HepG2 (cell line): ENCODE data around the gene GPS1. TPM values are rescaled to one million over a fixed set of nuclear protein-coding genes. Genes with fewer than 3 reads are reported as not detected.

Experiments used
- ATAC-seq: fragments of 200-7000 bp; cut with Tn5 transposase; 3 replicates; pipeline ENCODE4 v1.9.1; 2020; ENCODE audit warnings: mild to moderate bottlenecking, moderate library complexity
- BruUV-seq: library from RNA; stranded (reverse); fragments of 400-500 nt; replicated peaks from 2 replicates; lab custom pipeline; 2021; lab: Mats Ljungman, UMichigan
- CTCF ChIA-PET: fragments of 300-600 bp; formaldehyde crosslinking; extraction: SDS; loops from one replicate; lab custom pipeline; 2021; ENCODE audit warnings: low total read pairs, inconsistent platforms, low intra/inter-chr PET ratio; lab: Yijun Ruan, JAX
- POLR2A ChIA-PET: fragments of 350-600 bp; sonication (Branson Sonifier 250); formaldehyde crosslinking; loops from one replicate; lab custom pipeline; 2020; ENCODE audit warnings: antibody characterized with exemption, inconsistent platforms; lab: Yijun Ruan, JAX
- DNase-seq: peaks from one replicate; pipeline ENCODE4 v3.0.0-alpha.2; 2015; ENCODE audit warnings: low spot score
- FAIRE-seq: peaks from 3 replicates; lab custom pipeline; 2011; peaks lifted over from hg19 to GRCh38; lab: Jason Lieb, UNC
- H2AFZ ChIP-seq: one replicate; pipeline ENCODE4 v1.6.1; 2011; ENCODE audit warnings: low read length, inconsistent platforms
- H3K27ac ChIP-seq: fragments of 300-600 bp; 3 replicates; pipeline ENCODE4 v1.8.0; 2011; ENCODE audit warnings: mixed run types, mild to moderate bottlenecking, mixed read lengths, low read length, inconsistent platforms; ENCODE audit not compliant: insufficient read depth; ENCODE audit errors: extremely low read length
- H3K27me3 ChIP-seq, 2 experiments: fragments of 200-600 bp in 1 of 2; 2 replicates in 1 of 2; 3 replicates in 1 of 2; pipeline versions ENCODE4 v1.6.0 to v1.8.0; 2011; ENCODE audit warnings: low read length in 2 of 2, mild to moderate bottlenecking in 2 of 2, moderate library complexity in 2 of 2, inconsistent platforms in 1 of 2; ENCODE audit not compliant: insufficient read depth in 2 of 2, control insufficient read depth in 1 of 2
- H3K36me3 ChIP-seq, 2 experiments: fragments of 200-600 bp in 1 of 2; replicated peaks in 1 of 2; 2 replicates in 1 of 2; 3 replicates in 1 of 2; pipeline versions ENCODE4 v1.5.1 to v1.8.0; 2011; ENCODE audit warnings: low read length in 2 of 2, inconsistent platforms in 1 of 2; ENCODE audit not compliant: insufficient read depth in 2 of 2, control insufficient read depth in 1 of 2
- H3K4me1 ChIP-seq: 2 replicates; pipeline ENCODE4 v1.5.1; 2012; ENCODE audit warnings: low read length, inconsistent platforms; ENCODE audit not compliant: insufficient read depth
- H3K4me2 ChIP-seq: 2 replicates; pipeline ENCODE4 v1.6.0; 2011; ENCODE audit warnings: low read depth, low read length, inconsistent platforms
- H3K4me3 ChIP-seq, 3 experiments: fragments of 200-600 bp in 1 of 3; sonication (generic), shearing (Covaris generic) in 1 of 3; replicated peaks in 1 of 3; 2 replicates each; pipeline ENCODE4 v1.5.1; 2011 to 2016; ENCODE audit warnings: low read length in 3 of 3, inconsistent platforms in 2 of 3, low read depth in 2 of 3, mild to moderate bottlenecking in 2 of 3, control low read depth in 1 of 3, mixed read lengths in 1 of 3; ENCODE audit not compliant: insufficient read depth in 1 of 3
- H3K79me2 ChIP-seq: one replicate; pipeline ENCODE4 v1.6.1; 2011; ENCODE audit warnings: low read length, inconsistent platforms; ENCODE audit not compliant: insufficient read depth
- H3K9ac ChIP-seq: 2 replicates; pipeline ENCODE4 v1.6.0; 2011; ENCODE audit warnings: mild to moderate bottlenecking, low read depth, low read length, inconsistent platforms; ENCODE audit not compliant: insufficient read depth
- H3K9me3 ChIP-seq: 2 replicates; pipeline ENCODE4 v1.5.1; 2012; ENCODE audit warnings: mild to moderate bottlenecking, low read length
- H4K20me1 ChIP-seq: 2 replicates; pipeline ENCODE4 v1.6.0; 2011; ENCODE audit warnings: inconsistent platforms, mild to moderate bottlenecking, low read length, moderate library complexity; ENCODE audit not compliant: insufficient read depth
- AGO2 ChIP-seq: fragments of 200-400 bp; formaldehyde crosslinking; optimal IDR thresholded peaks from 2 replicates; pipeline ENCODE3; 2017; ENCODE audit warnings: mild to moderate bottlenecking, low read depth, low read length, moderate library complexity
- AKAP8 ChIP-seq: sonication (generic); formaldehyde crosslinking; IDR thresholded peaks from 2 replicates; pipeline ENCODE4 v1.5.1; 2020; ENCODE audit warnings: mild to moderate bottlenecking, missing genetic modification reagents
- BCL6 ChIP-seq: IDR thresholded peaks from 2 replicates; pipeline ENCODE4 v1.6.1; 2016; ENCODE audit warnings: missing genetic modification reagents, missing compliant biosample characterization
- CC2D1A ChIP-seq: sonication (generic); formaldehyde crosslinking; IDR thresholded peaks from 2 replicates; pipeline ENCODE4 v1.8.1; 2023; ENCODE audit warnings: mild to moderate bottlenecking, missing genetic modification reagents
- HDAC1 ChIP-seq: sonication (generic); formaldehyde crosslinking; IDR thresholded peaks from 2 replicates; pipeline ENCODE4 v1.5.1; 2020; ENCODE audit warnings: mild to moderate bottlenecking, missing genetic modification reagents
- HNRNPK ChIP-seq: fragments of 200-400 bp; formaldehyde crosslinking; IDR thresholded peaks from 2 replicates; pipeline ENCODE4 v1.6.1; 2018; ENCODE audit warnings: low read length, low read depth, moderate library complexity, mild to moderate bottlenecking; ENCODE audit not compliant: poor library complexity, severe bottlenecking
- HNRNPLL ChIP-seq: fragments of 200-400 bp; formaldehyde crosslinking; IDR thresholded peaks from 2 replicates; pipeline ENCODE4 v1.6.1; 2017; ENCODE audit warnings: mild to moderate bottlenecking, low read depth, low read length; ENCODE audit not compliant: poor library complexity, severe bottlenecking
- HOXA3 ChIP-seq: sonication (generic); formaldehyde crosslinking; IDR thresholded peaks from 2 replicates; pipeline ENCODE4 v1.5.0; 2020; ENCODE audit warnings: missing genetic modification reagents
- MATR3 ChIP-seq: sonication (generic); formaldehyde crosslinking; IDR thresholded peaks from 2 replicates; pipeline ENCODE4 v1.4.0; 2020; ENCODE audit warnings: missing genetic modification reagents
- NONO ChIP-seq, 2 experiments: fragments of 450-650 bp in 1 of 2; sonication (generic) in 1 of 2; formaldehyde crosslinking in 1 of 2; IDR thresholded peaks in 1 of 2; conservative IDR thresholded peaks in 1 of 2; 2 replicates each; pipeline versions ENCODE4 v1.6.1 to v1.8.0; 2017 to 2022; ENCODE audit warnings: mild to moderate bottlenecking in 1 of 2, missing genetic modification reagents in 1 of 2, moderate library complexity in 1 of 2
- PRMT3 ChIP-seq: sonication (generic); formaldehyde crosslinking; IDR thresholded peaks from 2 replicates; pipeline ENCODE4 v1.8.1; 2022; ENCODE audit warnings: low read depth, mild to moderate bottlenecking, moderate library complexity, missing genetic modification reagents, borderline replicate concordance
- RBFOX2 ChIP-seq: fragments of 200-400 bp; formaldehyde crosslinking; IDR thresholded peaks from 2 replicates; pipeline ENCODE4 v1.6.1; 2017; ENCODE audit warnings: low read depth, mild to moderate bottlenecking, low read length
- SP2 ChIP-seq: sonication (generic); formaldehyde crosslinking; IDR thresholded peaks from 2 replicates; pipeline ENCODE4 v1.5.1; 2020; ENCODE audit warnings: mild to moderate bottlenecking, missing genetic modification reagents
- SP4 ChIP-seq: sonication (generic); formaldehyde crosslinking; IDR thresholded peaks from 2 replicates; pipeline ENCODE4 v1.8.1; 2023; ENCODE audit warnings: mild to moderate bottlenecking, missing genetic modification reagents
- ZBTB38 ChIP-seq: sonication (generic); formaldehyde crosslinking; IDR thresholded peaks from 2 replicates; pipeline ENCODE4 v1.5.1; 2020; ENCODE audit warnings: mild to moderate bottlenecking, missing genetic modification reagents
- ZKSCAN1 ChIP-seq: fragments of 150-350 bp; IDR thresholded peaks from 2 replicates; pipeline ENCODE4 v1.6.1; 2014; ENCODE audit warnings: low read length
- ZNF180 ChIP-seq: sonication (generic); formaldehyde crosslinking; IDR thresholded peaks from 2 replicates; pipeline ENCODE4 v1.4.0; 2020; ENCODE audit warnings: low read depth, missing genetic modification reagents, borderline replicate concordance
- ZNF20 ChIP-seq: sonication (generic); formaldehyde crosslinking; IDR thresholded peaks from 2 replicates; pipeline ENCODE4 v1.4.0; 2020; ENCODE audit warnings: mild to moderate bottlenecking, moderate library complexity, missing genetic modification reagents
- ZNF775 ChIP-seq: sonication (generic); formaldehyde crosslinking; IDR thresholded peaks from 2 replicates; pipeline ENCODE4 v1.4.0; 2020; ENCODE audit warnings: missing genetic modification reagents, mild to moderate bottlenecking, moderate library complexity, borderline replicate concordance
- ZNF776 ChIP-seq: sonication (generic); formaldehyde crosslinking; IDR thresholded peaks from 2 replicates; pipeline ENCODE4 v1.4.0; 2020; ENCODE audit warnings: mild to moderate bottlenecking, missing genetic modification reagents
- WGBS: methylation state at CpG from one replicate; pipeline ENCODE4 v1.1.6; 2017; ENCODE audit warnings: low lambda C conversion rate; 5-methylcytosine and 5-hydroxymethylcytosine counted together
- in situ Hi-C: cut with HindIII; loops from 2 replicates; pipeline ENCODE4 v1.10.0; 2017; ENCODE audit warnings: low pct_unique_long_range_greater_than_20kb; ENCODE audit not compliant: extremely low pct_ligation_motif_present
- intact Hi-C: fragments of 100-400 bp; cut with micrococcal nuclease; formaldehyde crosslinking; loops from one replicate; pipeline ENCODE4 v1.10.0; 2022; ENCODE audit not compliant: unreplicated experiment
- polyA plus RNA-seq, 8 experiments: library from polyadenylated mRNA; depleted of rRNA in 3 of 8; stranded (reverse) in 7 of 8; unstranded in 1 of 8; fragments of >200 nt; fragmentation: Illumina TruSeq in 4 of 8; extraction: Trizol in 4 of 8; gene quantifications; 2 replicates each; pipeline versions ENCODE4 v1.2.1 to v1.2.3, GENCODE V29; 2011 to 2016; ENCODE audit warnings: low read depth in 4 of 8, missing spikeins in 1 of 8, mixed read lengths in 1 of 8; ENCODE audit not compliant: insufficient read depth in 1 of 8
- total RNA-seq, 5 experiments: library from RNA; depleted of rRNA; stranded (reverse); fragments of >200 nt; fragmentation: Illumina TruSeq; extraction: Trizol; gene quantifications; 2 replicates each; pipeline ENCODE4 v1.2.3, GENCODE V29; 2016; ENCODE audit warnings: low read depth in 1 of 5
- TF ChIP-seq, protein P1 (sequence below): sonication (generic); formaldehyde crosslinking; IDR thresholded peaks from 2 replicates; pipeline ENCODE4 v1.5.1; 2020; ENCODE audit warnings: missing genetic modification reagents, mild to moderate bottlenecking, borderline replicate concordance
- TF ChIP-seq, protein P2 (sequence below): sonication (generic); formaldehyde crosslinking; IDR thresholded peaks from 2 replicates; pipeline ENCODE4 v1.5.0; 2020; ENCODE audit warnings: missing genetic modification reagents

Gene GPS1
- total and polyA plus RNA-seq, 2 of the 13 experiments (the other 11 are each of a cell fraction or from before 2014, with no cell fraction given), result 124 to 128 TPM

DNA sequence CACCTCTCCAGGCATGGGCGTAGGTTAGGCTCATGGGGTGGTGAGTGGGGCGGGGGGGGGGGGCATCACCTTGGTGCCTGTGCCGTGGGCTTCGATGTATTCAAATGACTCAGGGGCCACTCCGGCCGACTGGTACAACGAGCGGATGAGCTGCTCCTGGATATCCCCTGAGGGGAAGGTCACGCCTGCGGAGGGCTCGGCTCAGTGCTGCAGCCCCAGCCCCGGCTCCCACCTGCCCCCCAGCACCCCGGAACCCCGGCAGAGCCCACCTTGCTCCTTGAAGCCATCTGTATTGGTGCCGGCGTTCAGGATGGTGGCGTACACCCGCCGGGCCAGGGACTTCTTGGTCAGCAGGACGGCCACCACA is 40.9 kb downstream of the GPS1 start (continued):
- TF ChIP-seq HNRNPK (no peak), ZKSCAN1 (no peak), HDAC1 (CRISPR knock-in tag) (no peak), PRMT3 (CRISPR knock-in tag) (no peak), CC2D1A (no peak)

DNA sequence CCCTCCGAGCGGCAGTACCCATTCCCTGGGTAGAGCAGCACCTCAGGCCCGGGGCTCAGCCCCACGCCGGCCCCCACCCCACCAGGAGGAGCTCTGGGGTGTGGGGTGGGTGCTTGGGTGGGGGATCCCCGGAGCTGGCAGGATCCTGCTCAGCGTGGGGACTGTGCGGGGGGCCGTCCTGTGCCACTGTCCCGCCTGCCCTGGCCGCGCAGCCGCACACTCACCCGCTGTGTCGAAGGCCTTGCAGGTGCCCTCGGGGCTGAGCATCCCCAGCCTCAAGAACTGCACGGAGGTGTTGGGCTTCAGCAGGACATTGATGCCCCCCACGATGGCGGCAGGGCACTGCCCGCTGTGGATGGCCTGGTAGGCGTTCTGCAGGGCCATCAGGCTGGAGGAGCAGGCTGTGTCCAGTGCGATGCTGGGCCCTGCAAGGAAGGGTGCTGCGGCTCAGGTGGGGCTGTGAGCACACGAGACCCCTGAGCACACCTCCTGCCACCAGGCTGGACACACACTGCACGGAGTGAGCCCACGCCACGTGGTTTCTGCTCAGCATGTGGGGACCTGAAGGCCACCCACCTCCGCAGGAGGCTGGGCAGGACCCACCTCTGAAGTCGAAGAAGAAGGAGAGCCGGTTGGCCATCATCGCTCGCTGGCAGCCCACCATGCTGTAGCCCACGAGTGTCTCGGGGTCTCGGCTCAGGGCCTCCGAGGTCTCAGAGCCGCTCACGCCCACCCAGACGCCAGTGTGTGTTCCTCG is 41.5 kb downstream of the GPS1 start:
- CTCF ChIA-PET, result no interaction called here
- H3K27me3 ChIP-seq, result no peaks in the 10 kb centered on the region; a peak in 1 of 5 replicates
- H3K4me3 ChIP-seq, result peak overlapping the region in 1 of 3 experiments; percentile 5; a peak in 1 of 6 replicates
- H3K9me3 ChIP-seq, result no peaks in the 10 kb centered on the region
- ATAC-seq, result no peak
- H2AFZ ChIP-seq, result no peak overlapping the region
- peaks cover 61 to 77% of the 10 kb centered on the region in 2 experiments for H3K36me3 ChIP-seq
- peaks cover 36% of the 10 kb centered on the region for H3K4me1 ChIP-seq
- in situ Hi-C loops, result no loop called here
- no peak for FAIRE-seq
- H4K20me1 ChIP-seq, result peaks cover 74% of the 10 kb centered on the region
- POLR2A ChIA-PET, result no interaction called here
- intact Hi-C loops, result loop anchor here (10.0 kb wide), 1 partner anchor 118 kb away; the partner anchor contains the start of gene ASPSCR1
- H3K79me2 ChIP-seq, result peaks cover 63% of the 10 kb centered on the region
- no peak overlapping the region for H3K4me2 ChIP-seq
- no TSS peak for BruUV-seq
- H3K9ac ChIP-seq, result no peak overlapping the region
- WGBS, result 96% methylated on average over 17 of the region's 40 CpGs
- H3K27ac ChIP-seq, result peak overlapping the region; percentile 23
- no peak for DNase-seq
- TF ChIP-seq HNRNPLL, result peak; percentile 17
- no peak for TF ChIP-seq ZNF20 (CRISPR knock-in tag)
- TF ChIP-seq MATR3 (CRISPR knock-in tag), result peak; percentile 35; the same call in 1 of the 2 replicates
- no peak for TF ChIP-seq HOXA3 (CRISPR knock-in tag)
- TF ChIP-seq NONO (IDR thresholded peaks at IDR 0.05), result no peak
- TF ChIP-seq NONO (CRISPR knock-in tag; conservative IDR thresholded peaks at IDR 0.05), result 0 out of 2 replicates have a peak, but pooled peaks have one; percentile 27
- TF ChIP-seq AGO2, result peak; percentile 91
- no peak for TF ChIP-seq BCL6
- peak; percentile 85 for TF ChIP-seq RBFOX2
- TF ChIP-seq ZNF775 (CRISPR knock-in tag), result no peak
- TF ChIP-seq SP2 (CRISPR knock-in tag), result peak; percentile 33; the same call in 1 of the 2 replicates
- no peak for TF ChIP-seq ZNF180 (CRISPR knock-in tag)
- TF ChIP-seq, protein P1, sequence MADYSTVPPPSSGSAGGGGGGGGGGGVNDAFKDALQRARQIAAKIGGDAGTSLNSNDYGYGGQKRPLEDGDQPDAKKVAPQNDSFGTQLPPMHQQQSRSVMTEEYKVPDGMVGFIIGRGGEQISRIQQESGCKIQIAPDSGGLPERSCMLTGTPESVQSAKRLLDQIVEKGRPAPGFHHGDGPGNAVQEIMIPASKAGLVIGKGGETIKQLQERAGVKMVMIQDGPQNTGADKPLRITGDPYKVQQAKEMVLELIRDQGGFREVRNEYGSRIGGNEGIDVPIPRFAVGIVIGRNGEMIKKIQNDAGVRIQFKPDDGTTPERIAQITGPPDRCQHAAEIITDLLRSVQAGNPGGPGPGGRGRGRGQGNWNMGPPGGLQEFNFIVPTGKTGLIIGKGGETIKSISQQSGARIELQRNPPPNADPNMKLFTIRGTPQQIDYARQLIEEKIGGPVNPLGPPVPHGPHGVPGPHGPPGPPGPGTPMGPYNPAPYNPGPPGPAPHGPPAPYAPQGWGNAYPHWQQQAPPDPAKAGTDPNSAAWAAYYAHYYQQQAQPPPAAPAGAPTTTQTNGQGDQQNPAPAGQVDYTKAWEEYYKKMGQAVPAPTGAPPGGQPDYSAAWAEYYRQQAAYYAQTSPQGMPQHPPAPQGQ (CRISPR knock-in tag), result no peak
- TF ChIP-seq, protein P2, sequence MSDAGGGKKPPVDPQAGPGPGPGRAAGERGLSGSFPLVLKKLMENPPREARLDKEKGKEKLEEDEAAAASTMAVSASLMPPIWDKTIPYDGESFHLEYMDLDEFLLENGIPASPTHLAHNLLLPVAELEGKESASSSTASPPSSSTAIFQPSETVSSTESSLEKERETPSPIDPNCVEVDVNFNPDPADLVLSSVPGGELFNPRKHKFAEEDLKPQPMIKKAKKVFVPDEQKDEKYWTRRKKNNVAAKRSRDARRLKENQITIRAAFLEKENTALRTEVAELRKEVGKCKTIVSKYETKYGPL (CRISPR knock-in tag), result no peak
- TF ChIP-seq SP4 (CRISPR knock-in tag), result no peak
- 0 out of 2 replicates have a peak, but pooled peaks have one; percentile 46 for TF ChIP-seq AKAP8 (CRISPR knock-in tag)
- 0 out of 2 replicates have a peak, but pooled peaks have one; percentile 20 for TF ChIP-seq ZBTB38 (CRISPR knock-in tag)
- no peak for TF ChIP-seq ZNF776
